T-helper 2 cell treated with Interferon-gamma antibody and Interleukin-4, amounts not matched to agents 100 ng/mL and 5 ng/mL, for 36 hours (primary cell): ENCODE measurements around the gene CAPZB. TPM values are rescaled to one million over a fixed set of nuclear protein-coding genes. Genes with fewer than 3 reads are reported as not detected.

Experiments
- intact Hi-C: fragments of 100-400 bp; cut with micrococcal nuclease; formaldehyde crosslinking; loops from one replicate; pipeline ENCODE4 v1.15.1; 2023
- total RNA-seq: library from RNA; stranded (reverse); gene quantifications from 2 replicates; pipeline ENCODE4 v1.2.3, GENCODE V29; 2022

Gene CAPZB
- total RNA-seq, 1 donor from 2014 or later: 520 TPM

GRCh38 chr1:19409477-19410341, 75.6 kb downstream of the CAPZB start:
- intact Hi-C loops: no loop called here

- intact Hi-C loops: no loop called here
Measured at GRCh38 chr1:19407494-19408096, 77.7 kb downstream of the CAPZB start.

- intact Hi-C loops: no loop called here
Measured at GRCh38 chr1:19406680-19407079, 78.7 kb downstream of the CAPZB start.

GRCh38 chr1:19405761-19406487, 79.4 kb downstream of the CAPZB start:
- intact Hi-C loops: no loop called here

- intact Hi-C loops: no loop called here
Measured at GRCh38 chr1:19405195-19405760, 80.1 kb downstream of the CAPZB start.

GRCh38 chr1:19404748-19405147, 80.6 kb downstream of the CAPZB start:
- intact Hi-C loops: no loop called here

- intact Hi-C loops: no loop called here
Measured at GRCh38 chr1:19403256-19403655, 82.1 kb downstream of the CAPZB start.

DNA sequence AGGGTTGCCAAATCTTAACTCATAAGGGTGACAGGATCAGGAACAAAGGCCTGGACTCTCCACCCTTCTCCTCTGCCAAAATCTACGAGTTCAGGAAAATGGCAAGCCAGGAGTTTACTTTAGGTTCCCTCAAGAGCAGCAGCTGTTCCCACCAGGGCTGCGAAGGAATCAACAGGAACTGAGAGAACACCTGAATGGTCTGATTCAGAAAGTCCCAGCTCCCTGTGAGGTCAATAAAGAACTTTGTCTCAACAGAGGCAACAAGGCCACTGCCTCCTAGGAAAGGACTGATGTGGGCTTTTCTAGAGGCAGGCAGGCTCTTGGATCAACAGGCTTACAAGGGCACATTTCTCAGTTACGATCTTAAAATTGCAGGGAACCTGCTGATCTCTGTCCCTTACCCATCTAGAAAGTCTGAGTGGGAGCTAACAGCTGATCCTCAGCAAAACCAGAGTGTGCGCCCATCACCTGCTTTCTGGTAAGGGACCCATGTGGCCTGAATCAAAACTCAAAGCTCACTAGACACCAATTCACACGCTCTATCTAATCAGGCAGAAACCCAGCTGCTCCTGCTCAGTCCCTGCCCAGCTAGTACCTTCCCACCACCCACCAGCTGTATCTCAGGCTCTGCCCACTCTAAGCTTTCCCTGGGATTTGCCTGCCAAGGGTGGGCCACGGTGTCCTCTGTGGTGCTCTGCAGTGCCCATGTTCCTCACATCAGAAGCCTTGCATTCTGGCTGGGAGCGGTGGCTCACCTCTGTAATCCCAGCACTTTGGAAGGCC, 83.1 kb downstream of the CAPZB start:
- intact Hi-C loops: no loop called here

DNA sequence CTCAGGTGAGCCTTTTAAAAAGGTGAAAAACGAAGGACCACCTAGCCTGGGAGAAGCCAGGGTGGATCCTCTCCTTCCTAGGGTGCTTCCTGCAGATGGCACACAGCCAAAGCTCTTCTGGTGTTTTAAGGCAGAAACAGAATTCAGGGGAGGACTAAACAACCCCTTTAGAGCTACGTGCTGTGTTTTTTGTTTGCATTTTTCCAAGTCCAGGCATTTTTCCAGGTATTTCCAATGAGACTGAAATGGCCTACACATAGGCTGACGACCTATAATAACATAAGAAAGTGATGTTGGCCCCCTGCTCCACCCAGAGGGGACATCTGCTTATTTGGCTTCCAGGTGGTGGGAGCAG, 83.8 kb downstream of the CAPZB start:
- intact Hi-C loops: no loop called here

GRCh38 chr1:19400875-19401534, 84.3 kb downstream of the CAPZB start:
- intact Hi-C loops: no loop called here

DNA sequence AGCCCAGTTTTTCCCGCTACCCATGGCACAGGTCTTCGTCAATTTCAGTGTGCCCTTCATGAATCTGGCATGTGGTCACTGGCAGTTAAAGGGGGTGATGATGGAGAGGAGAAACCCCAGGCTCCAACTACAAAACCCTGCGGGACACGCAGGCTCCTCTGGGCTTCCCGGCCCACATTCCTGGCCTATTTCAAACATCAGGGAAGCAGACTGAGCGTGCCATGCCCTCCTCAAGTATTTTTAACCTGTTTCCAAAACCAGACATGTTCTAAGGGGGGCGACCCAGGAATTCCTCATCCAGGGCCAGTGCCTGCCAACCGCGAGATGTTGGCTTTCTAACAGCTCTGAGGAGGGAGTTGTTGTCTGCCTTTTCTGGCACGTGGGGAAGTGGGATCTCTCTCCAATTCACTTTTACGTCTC, 85.1 kb downstream of the CAPZB start:
- intact Hi-C loops: no loop called here

DNA sequence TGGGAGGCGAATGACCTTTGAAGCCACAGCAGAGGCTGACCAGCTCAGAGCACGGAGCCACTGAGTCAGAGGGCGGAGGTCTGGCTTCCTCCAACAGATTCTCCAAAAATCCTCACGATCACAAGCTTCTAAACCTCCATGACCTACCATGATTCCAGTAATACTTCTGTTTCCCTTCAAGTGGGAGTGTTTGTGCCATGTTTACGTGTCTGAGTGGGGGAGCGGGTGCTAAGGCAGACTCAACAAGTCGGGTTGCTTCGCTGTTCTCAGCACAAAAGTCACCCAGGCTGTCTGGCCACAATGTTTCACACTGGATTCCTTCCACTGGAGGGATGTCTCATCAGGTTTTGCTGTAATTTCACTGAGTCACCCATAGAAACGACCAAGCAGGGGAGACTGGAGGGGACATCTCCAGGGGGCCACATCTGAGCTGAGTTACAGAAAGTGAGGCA, 87.0 kb downstream of the CAPZB start:
- intact Hi-C loops: no loop called here

DNA sequence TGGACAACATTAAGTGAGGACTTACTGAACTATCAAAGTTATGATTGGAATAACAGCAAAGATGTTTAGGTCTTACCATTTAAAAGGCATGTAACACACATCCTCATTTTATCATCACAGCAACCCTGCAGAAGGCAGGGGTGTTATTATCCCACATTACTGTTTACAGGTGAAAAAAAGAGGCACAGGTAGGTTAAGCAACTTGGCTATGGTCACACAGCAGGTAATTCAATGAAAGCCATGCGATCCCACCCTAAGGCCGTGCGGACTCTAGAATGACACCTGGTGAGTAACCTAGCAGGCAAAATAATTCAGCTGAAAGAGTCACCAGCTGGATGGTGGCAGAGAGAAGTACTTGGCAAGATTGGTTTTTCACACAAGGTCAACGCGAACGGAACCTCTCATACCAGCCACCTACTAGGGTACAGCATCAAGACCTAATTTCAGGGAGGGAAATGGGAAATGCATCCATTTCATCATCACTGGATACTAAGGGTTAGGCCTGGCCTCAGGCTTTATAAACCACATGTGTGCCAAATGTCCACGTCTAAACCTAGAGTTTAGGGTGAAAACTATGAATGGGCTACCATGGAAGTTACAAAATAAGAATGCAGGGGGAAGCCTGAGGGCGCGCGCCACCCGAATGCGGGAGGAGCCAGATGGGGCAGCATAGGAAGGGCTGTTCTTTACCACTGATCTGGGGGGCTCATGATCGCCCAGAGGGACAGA, 88.0 kb downstream of the CAPZB start:
- intact Hi-C loops: no loop called here

- intact Hi-C loops: no loop called here
Measured at GRCh38 chr1:19396280-19396679, 89.1 kb downstream of the CAPZB start.

DNA sequence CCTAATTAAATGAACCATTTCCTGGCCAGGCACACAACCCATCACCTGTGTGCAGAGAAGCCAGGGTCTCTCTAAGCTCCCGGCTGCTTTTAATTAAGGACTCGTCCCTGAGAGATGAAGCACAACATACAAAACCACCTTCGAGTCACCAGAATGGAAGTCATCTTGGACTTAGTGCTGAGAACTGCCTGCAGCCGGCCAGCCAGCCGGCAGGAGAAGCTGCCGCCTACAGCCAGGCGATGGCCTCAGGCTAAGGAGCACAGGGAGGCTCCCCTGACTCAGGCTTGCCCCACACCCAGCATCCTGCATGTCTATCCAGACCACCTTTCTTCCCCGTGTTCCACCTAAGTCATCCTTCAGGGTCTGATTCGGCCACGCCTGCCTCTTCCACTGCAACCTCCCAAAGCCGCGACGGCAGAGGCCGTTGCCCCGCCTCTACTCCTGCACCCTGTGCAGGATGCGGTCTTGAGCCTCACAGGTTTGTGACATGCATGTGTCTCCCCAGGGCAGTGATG, 89.6 kb downstream of the CAPZB start:
- intact Hi-C loops: no loop called here

- intact Hi-C loops: no loop called here
Measured at GRCh38 chr1:19393046-19393445, 92.3 kb downstream of the CAPZB start.

- intact Hi-C loops: no loop called here
Measured at GRCh38 chr1:19392221-19392620, 93.1 kb downstream of the CAPZB start.

GRCh38 chr1:19391596-19391981, 93.8 kb downstream of the CAPZB start:
- intact Hi-C loops: loop anchor here (1.0 kb wide), 7 partner anchors 72 to 262 kb away; partner anchors contain the start of gene UBR4

GRCh38 chr1:19390901-19391595, 94.3 kb downstream of the CAPZB start:
- intact Hi-C loops: loop anchor here (1.0 kb wide), 7 partner anchors 72 to 262 kb away; partner anchors contain the start of gene UBR4
